Thyroid gland (tissue), 4 donors: ENCODE data around the gene PLCB3.

ENCODE experiments used
- POLR2A ChIP-seq, 2 donors: fragments of 450-650 bp; IDR thresholded peaks; one replicate each; pipeline ENCODE4 v1.6.1; 2017; ENCODE audit warnings: antibody characterized with exemption in 2 of 2, mild to moderate bottlenecking in 2 of 2, moderate library complexity in 1 of 2
- TF ChIP-seq, protein P1 (sequence below), 6 experiments: fragments of 200-600 bp in 3 of 6; fragments of 450-650 bp in 3 of 6; sonication (generic) in 3 of 6; IDR thresholded peaks; one replicate each; pipeline ENCODE4 v1.5.1; 2016 to 2019; ENCODE audit warnings: antibody characterized with exemption in 6 of 6, mild to moderate bottlenecking in 2 of 6, inconsistent platforms in 1 of 6, moderate library complexity in 1 of 6

DNA sequence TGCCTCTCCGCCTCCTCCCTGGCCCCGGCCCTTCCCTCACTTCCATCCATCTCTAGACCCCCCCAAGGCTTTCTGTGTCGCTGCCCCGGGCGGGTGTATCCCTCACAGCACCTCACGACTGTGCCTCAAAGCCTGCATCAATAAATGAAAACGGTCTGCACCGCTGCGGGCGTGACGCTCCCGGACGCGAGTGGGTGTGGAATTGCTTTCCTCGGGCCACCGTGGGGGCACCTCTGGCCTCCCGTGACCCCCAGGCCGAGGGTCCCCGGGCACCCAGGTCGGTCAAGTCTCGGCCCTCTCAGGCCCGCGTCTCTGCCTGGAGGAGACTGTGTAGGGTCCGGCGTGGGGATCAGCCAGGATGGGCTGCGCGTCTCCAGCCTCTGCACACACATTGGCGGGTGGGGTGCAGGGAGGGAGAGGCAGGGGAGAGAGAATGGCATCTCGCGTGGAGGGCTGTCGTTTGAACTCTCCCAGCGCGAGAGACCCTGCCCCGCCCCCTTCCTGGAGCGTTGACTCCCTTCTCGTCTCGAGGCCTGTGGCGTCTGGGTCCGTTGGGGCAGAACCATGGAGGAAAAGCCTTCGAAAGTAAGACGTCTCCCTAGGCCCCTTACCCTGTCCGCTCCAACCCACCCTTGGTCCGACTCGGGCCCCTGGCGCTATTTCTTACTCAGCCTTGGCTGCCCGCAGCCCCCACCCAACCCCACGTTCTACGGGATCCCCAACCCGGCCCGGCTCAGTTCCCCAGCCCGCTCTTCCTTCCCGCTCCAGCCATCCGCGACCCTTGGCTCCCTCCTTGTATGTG is 48.7 kb downstream of the PLCB3 start, which contains the start of gene CATSPERZ:
- TF ChIP-seq, protein P1, sequence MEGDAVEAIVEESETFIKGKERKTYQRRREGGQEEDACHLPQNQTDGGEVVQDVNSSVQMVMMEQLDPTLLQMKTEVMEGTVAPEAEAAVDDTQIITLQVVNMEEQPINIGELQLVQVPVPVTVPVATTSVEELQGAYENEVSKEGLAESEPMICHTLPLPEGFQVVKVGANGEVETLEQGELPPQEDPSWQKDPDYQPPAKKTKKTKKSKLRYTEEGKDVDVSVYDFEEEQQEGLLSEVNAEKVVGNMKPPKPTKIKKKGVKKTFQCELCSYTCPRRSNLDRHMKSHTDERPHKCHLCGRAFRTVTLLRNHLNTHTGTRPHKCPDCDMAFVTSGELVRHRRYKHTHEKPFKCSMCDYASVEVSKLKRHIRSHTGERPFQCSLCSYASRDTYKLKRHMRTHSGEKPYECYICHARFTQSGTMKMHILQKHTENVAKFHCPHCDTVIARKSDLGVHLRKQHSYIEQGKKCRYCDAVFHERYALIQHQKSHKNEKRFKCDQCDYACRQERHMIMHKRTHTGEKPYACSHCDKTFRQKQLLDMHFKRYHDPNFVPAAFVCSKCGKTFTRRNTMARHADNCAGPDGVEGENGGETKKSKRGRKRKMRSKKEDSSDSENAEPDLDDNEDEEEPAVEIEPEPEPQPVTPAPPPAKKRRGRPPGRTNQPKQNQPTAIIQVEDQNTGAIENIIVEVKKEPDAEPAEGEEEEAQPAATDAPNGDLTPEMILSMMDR (IDR thresholded peaks at IDR 0.05) = peak in 2 of 6 experiments; percentile 2
- TF ChIP-seq POLR2A (IDR thresholded peaks at IDR 0.05) = no peak
